ENCODE measurements around the gene DPEP2. TPM values are rescaled to one million over a fixed set of nuclear protein-coding genes. Genes with fewer than 3 reads are reported as not detected.

DPEP2 gene
- total and polyA plus RNA-seq, 2 of the 4 experiments (the other 2 are of a cell fraction), result not detected

DNA sequence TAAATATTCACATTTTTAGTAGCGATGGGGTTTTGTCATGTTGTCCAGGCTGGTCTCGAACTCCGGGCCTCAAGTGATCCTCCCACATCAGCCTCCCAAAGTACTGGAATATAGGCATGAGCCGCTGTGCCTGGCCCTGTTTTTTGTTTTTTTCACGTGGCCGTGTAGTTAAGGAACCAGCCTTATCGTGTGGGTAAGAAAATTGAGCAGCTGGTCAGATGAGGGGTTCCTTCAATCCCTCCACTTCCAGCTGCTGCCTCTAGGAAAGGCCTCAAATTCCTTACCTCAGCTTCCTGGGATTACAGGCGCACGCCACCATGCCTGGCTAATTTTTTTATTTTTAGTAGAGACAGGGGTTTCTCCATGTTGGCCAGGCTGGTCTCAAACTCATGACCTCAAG is 5.9 kb upstream of the DPEP2 start:
- in situ Hi-C loops (cut with MboI; ENCODE audit: low sequenced_read_pairs), result no loop called here
- POLR2A ChIA-PET (ENCODE audit: unreplicated experiment), result no interaction called here
- Histone ChIP-seq H2BK15ac (ENCODE audit: low read depth, low read length) (no peak overlapping the region), H3K4me1 (ENCODE audit: control insufficient read depth, insufficient read depth, low read length) (peaks cover 2% of the 10 kb centered on the region), H3K36me3 (ENCODE audit: control insufficient read depth, insufficient read depth, low read length) (no peaks in the 10 kb centered on the region), H3K9ac (ENCODE audit: low read depth, low read length) (no peak overlapping the region), H4K20me1 (ENCODE audit: insufficient read depth, low read length) (no peaks in the 10 kb centered on the region), H2AFZ (replicated peaks; ENCODE audit: low read length, poor library complexity) (no peak overlapping the region), H2BK120ac (ENCODE audit: low read depth, low read length) (no peak overlapping the region), H3K4me2 (ENCODE audit: low read depth, low read length) (no peak overlapping the region), H3K14ac (replicated peaks; ENCODE audit: low read depth, low read length) (no peak overlapping the region), H2AK9ac (replicated peaks; ENCODE audit: low read depth, low read length, poor library complexity) (no peak overlapping the region), H3K23ac (ENCODE audit: low read depth, low read length) (no peak overlapping the region), H4K91ac (ENCODE audit: insufficient read depth, low read depth, low read length) (no peak overlapping the region), H3K56ac (ENCODE audit: extremely low read depth, insufficient read depth, low read length) (no peak overlapping the region), H3K18ac (ENCODE audit: low read depth, low read length) (no peak overlapping the region), H3K27ac (ENCODE audit: insufficient read depth, low read length) (no peak overlapping the region), H3K9me3 (ENCODE audit: control insufficient read depth, insufficient read depth, low read length) (no peaks in the 10 kb centered on the region), H3K4ac (ENCODE audit: low read depth, low read length) (no peak overlapping the region), H3K4me3 (ENCODE audit: insufficient read depth, low read depth, low read length) (no peak overlapping the region), H2BK5ac (ENCODE audit: low read depth, low read length, poor library complexity, severe bottlenecking) (no peak overlapping the region), H3K79me1 (ENCODE audit: low read depth in 1 of 2, low read length in 2 of 2) (no peaks in the 10 kb centered on the region), H4K8ac (ENCODE audit: low read depth in 2 of 2, low read length in 2 of 2) (no peak overlapping the region), H2AK5ac (ENCODE audit: low read depth, low read length) (no peak overlapping the region), H3K9me1 (ENCODE audit: insufficient read depth, low read length) (peaks cover 5% of the 10 kb centered on the region), H3K27me3 (ENCODE audit: control insufficient read depth, insufficient read depth, low read length) (peaks cover 5% of the 10 kb centered on the region), H2BK20ac (ENCODE audit: low read depth, low read length) (no peak overlapping the region), H4K5ac (ENCODE audit: low read depth, low read length) (no peak overlapping the region)
- CTCF ChIA-PET, result interaction anchor here (1.7 kb wide), 1 partner anchor 36 kb away, joined by 5 read pairs; no protein-coding TSS in a partner anchor
- no peak for ATAC-seq (ENCODE audit: low read depth)
- intact Hi-C loops (cut with micrococcal nuclease), result no loop called here
- dilution Hi-C loops (cut with HindIII; ENCODE audit: low sequenced_read_pairs, unreplicated experiment), result no loop called here
- TF ChIP-seq MXI1 (IDR thresholded peaks at IDR 0.05; ENCODE audit: borderline replicate concordance, low read depth, low read length) (no peak), RCOR1 (IDR thresholded peaks at IDR 0.05; ENCODE audit: insufficient replicate concordance, low read length) (no peak)
- BruUV-seq (replicated peaks), result no TSS peak
- WGBS, 2 experiments (ENCODE audit: extremely low coverage in 2 of 2, insufficient read length in 1 of 2), result no CpG with 5 or more reads among the region's 9 CpGs
- DNase-seq, result no peak

Measured in IMR-90 (cell line).